Loucy (cell line): Measurements from ENCODE around the gene PRKCE.

Source experiments
- H2AFZ ChIP-seq: fragments of 200-600 bp; sonication (generic); 2 replicates; pipeline ENCODE4 v1.6.0; 2016; ENCODE audit warnings: antibody characterized with exemption, mild to moderate bottlenecking, low read length, moderate library complexity
- H3F3A ChIP-seq: fragments of 200-600 bp; 2 replicates; pipeline ENCODE4 v1.6.0; 2016; ENCODE audit warnings: antibody characterized with exemption, low read depth, mild to moderate bottlenecking
- H3K27me3 ChIP-seq: fragments of 200-600 bp; sonication (generic); 2 replicates; pipeline ENCODE4 v1.6.1; 2014; ENCODE audit warnings: low read length, mild to moderate bottlenecking; ENCODE audit not compliant: insufficient read depth, poor library complexity, severe bottlenecking
- H3K36me3 ChIP-seq: fragments of 200-600 bp; sonication (generic); 2 replicates; pipeline ENCODE4 v1.6.1; 2016; ENCODE audit warnings: low read length; ENCODE audit not compliant: insufficient read depth
- H3K4me1 ChIP-seq: fragments of 200-600 bp; sonication (generic); 2 replicates; pipeline ENCODE4 v1.5.1; 2014; ENCODE audit warnings: low read length, mild to moderate bottlenecking; ENCODE audit not compliant: insufficient read depth, poor library complexity, severe bottlenecking
- H3K4me2 ChIP-seq: fragments of 200-600 bp; sonication (generic); 2 replicates; pipeline ENCODE4 v1.6.0; 2014; ENCODE audit warnings: antibody characterized with exemption, low read length, low read depth, mild to moderate bottlenecking; ENCODE audit not compliant: poor library complexity, severe bottlenecking
- H3K4me3 ChIP-seq: fragments of 200-600 bp; sonication (generic); 2 replicates; pipeline ENCODE4 v1.5.1; 2014; ENCODE audit warnings: low read length, mild to moderate bottlenecking, mixed read lengths; ENCODE audit not compliant: poor library complexity, severe bottlenecking
- H3K79me2 ChIP-seq: fragments of 200-600 bp; sonication (generic); 2 replicates; pipeline ENCODE4 v1.6.1; 2014; ENCODE audit warnings: low read length; ENCODE audit not compliant: insufficient read depth
- H3K9ac ChIP-seq: fragments of 200-600 bp; sonication (generic); 2 replicates; pipeline ENCODE4 v1.6.0; 2014; ENCODE audit warnings: mild to moderate bottlenecking, low read depth, low read length, moderate library complexity; ENCODE audit not compliant: poor library complexity, severe bottlenecking
- H3K9me2 ChIP-seq: fragments of 200-600 bp; sonication (generic); replicated peaks from 2 replicates; pipeline ENCODE4 v1.6.1; 2016; ENCODE audit warnings: low read depth, low read length, mixed read lengths
- H3K9me3 ChIP-seq: fragments of 200-600 bp; sonication (generic); 2 replicates; pipeline ENCODE4 v1.6.1; 2014; ENCODE audit warnings: mild to moderate bottlenecking, antibody characterized with exemption, low read length, low read depth; ENCODE audit not compliant: insufficient read depth
- H4K20me1 ChIP-seq: fragments of 200-600 bp; sonication (generic); 2 replicates; pipeline ENCODE4 v1.6.0; 2014; ENCODE audit warnings: antibody characterized with exemption, low read length, mild to moderate bottlenecking; ENCODE audit not compliant: insufficient read depth, poor library complexity, severe bottlenecking
- CTCF ChIP-seq: fragments of 200-600 bp; sonication (generic); conservative IDR thresholded peaks from 2 replicates; pipeline ENCODE4 v1.5.1; 2014; ENCODE audit warnings: mild to moderate bottlenecking, antibody characterized with exemption, low read length
- EZH2phosphoT487 ChIP-seq: fragments of 200-600 bp; IDR thresholded peaks from 2 replicates; pipeline ENCODE4 v1.6.1; 2018; ENCODE audit warnings: antibody characterized with exemption, mild to moderate bottlenecking, moderate library complexity, borderline replicate concordance

Gene PRKCE

GRCh38 chr2:46018773-46019591 is 367.5 kb downstream of the PRKCE start:
- Histone ChIP-seq H3K27me3 (no peaks in the 10 kb centered on the region), H2AFZ (no peak overlapping the region), H4K20me1 (no peaks in the 10 kb centered on the region), H3K9me2 (no peaks in the 10 kb centered on the region), H3K9ac (no peak overlapping the region), H3F3A (no peaks in the 10 kb centered on the region), H3K36me3 (peaks cover 6% of the 10 kb centered on the region; the same call in 1 of the 2 replicates), H3K9me3 (no peaks in the 10 kb centered on the region), H3K4me3 (no peak overlapping the region), H3K4me2 (no peak overlapping the region), H3K79me2 (no peaks in the 10 kb centered on the region), H3K4me1 (no peaks in the 10 kb centered on the region)
- TF ChIP-seq EZH2phosphoT487 (no peak), CTCF (no peak)

DNA sequence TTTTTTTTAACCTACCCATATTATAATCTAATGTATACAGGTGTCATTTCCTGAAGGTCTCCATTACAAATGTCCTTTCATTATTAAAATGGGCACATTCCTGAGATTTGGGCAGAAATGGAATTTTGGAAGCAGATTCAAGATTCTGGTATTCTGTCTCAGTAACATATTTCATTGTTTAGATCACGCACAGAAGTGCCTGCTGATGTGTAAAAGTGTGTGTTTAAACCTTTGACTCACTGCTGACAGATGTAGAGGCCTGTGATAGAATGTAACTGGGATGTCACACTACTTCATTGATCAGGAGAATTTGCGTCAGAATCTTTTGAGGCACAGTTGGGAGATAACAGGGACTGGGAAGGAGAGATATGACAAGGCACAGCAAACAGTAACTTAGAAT is 368.9 kb downstream of the PRKCE start:
- Histone ChIP-seq H3K4me3 (no peak overlapping the region), H3K27me3 (no peaks in the 10 kb centered on the region), H2AFZ (no peak overlapping the region), H3K79me2 (no peaks in the 10 kb centered on the region), H3K4me2 (no peak overlapping the region), H3K4me1 (no peaks in the 10 kb centered on the region), H4K20me1 (no peaks in the 10 kb centered on the region), H3K9me3 (no peaks in the 10 kb centered on the region), H3K9ac (no peak overlapping the region), H3F3A (no peaks in the 10 kb centered on the region), H3K9me2 (no peaks in the 10 kb centered on the region), H3K36me3 (peaks cover 6% of the 10 kb centered on the region; the same call in 1 of the 2 replicates)
- TF ChIP-seq CTCF: no peak
- no peak for TF ChIP-seq EZH2phosphoT487

DNA sequence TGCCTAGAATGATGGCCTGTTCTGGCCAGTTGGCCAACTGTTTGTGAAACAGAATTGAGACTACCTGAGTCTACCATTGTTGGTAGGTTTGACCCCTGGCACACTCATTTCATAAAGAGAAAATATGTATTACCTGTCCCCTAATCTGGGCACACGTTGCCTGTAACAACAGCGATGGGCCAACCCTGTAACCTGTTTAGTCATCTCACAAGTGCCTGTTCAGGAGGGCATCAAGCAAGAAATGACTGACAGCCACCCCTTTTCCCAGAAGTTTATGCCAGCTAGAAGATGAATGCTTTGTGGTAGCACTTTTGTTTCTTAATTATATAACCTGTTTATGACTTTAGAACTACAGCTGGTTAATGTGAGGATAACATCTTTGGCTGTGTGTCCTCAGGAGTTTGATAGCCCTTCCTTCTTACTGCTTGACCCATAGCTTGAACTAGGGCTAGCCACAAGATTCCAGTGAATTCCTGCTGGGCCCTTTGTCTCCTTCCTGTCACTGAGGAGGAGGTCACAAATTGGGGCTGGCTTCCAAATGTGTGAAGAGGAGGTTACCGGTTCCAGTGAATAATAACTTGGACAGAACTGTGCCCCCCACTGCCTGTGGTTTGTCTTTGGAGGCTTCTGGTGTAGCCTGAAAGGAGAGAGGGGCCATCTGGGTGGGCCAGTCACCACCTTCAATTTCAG is 371.8 kb downstream of the PRKCE start:
- no peaks in the 10 kb centered on the region for H3K79me2 ChIP-seq
- no peaks in the 10 kb centered on the region for H3K9me2 ChIP-seq
- peaks cover 4% of the 10 kb centered on the region; the same call in 1 of the 2 replicates for H3K36me3 ChIP-seq
- no peak overlapping the region for H3K9ac ChIP-seq
- no peak overlapping the region for H3K4me2 ChIP-seq
- H4K20me1 ChIP-seq: no peaks in the 10 kb centered on the region
- no peak overlapping the region for H3K4me3 ChIP-seq
- no peaks in the 10 kb centered on the region for H3K27me3 ChIP-seq
- no peaks in the 10 kb centered on the region for H3K9me3 ChIP-seq
- H3K4me1 ChIP-seq: no peaks in the 10 kb centered on the region
- TF ChIP-seq CTCF: no peak
- H3F3A ChIP-seq: no peaks in the 10 kb centered on the region
- H2AFZ ChIP-seq: no peak overlapping the region
